GM18502 (cell line): ENCODE measurements around the gene SNTG2.
A peak's percentile ranks its signal among the peaks of the same experiment; 100 is the strongest.

Experiments
- ATAC-seq: cut with Tn5 transposase; IDR thresholded peaks from one replicate; pipeline ENCODE4 v1.9.1; 2021; ENCODE audit warnings: mild to moderate bottlenecking; ENCODE audit not compliant: unreplicated experiment, poor library complexity

The SNTG2 gene

GRCh38 chr2:1041012-1041805 is 90.6 kb downstream of the SNTG2 start:
- ATAC-seq, result no peak

GRCh38 chr2:1045109-1045508 is 94.5 kb downstream of the SNTG2 start:
- peak; percentile 87 for ATAC-seq

- ATAC-seq, result no peak
Observed at GRCh38 chr2:1046067-1046466, 95.4 kb downstream of the SNTG2 start.

- no peak for ATAC-seq
Observed at GRCh38 chr2:1047485-1047884, 96.8 kb downstream of the SNTG2 start.

GRCh38 chr2:1049691-1050090 is 99.0 kb downstream of the SNTG2 start:
- no peak for ATAC-seq

GRCh38 chr2:1051075-1051474 is 100.4 kb downstream of the SNTG2 start:
- no peak for ATAC-seq

GRCh38 chr2:1052771-1053191 is 102.1 kb downstream of the SNTG2 start:
- ATAC-seq, result no peak

- ATAC-seq, result no peak
Observed at GRCh38 chr2:1053786-1054185, 103.1 kb downstream of the SNTG2 start.

- ATAC-seq, result no peak
Observed at GRCh38 chr2:1054399-1054798, 103.8 kb downstream of the SNTG2 start.

- no peak for ATAC-seq
Observed at GRCh38 chr2:1055014-1055595, 104.5 kb downstream of the SNTG2 start.

GRCh38 chr2:1060372-1060771 is 109.7 kb downstream of the SNTG2 start:
- no peak for ATAC-seq

GRCh38 chr2:1060987-1061386 is 110.3 kb downstream of the SNTG2 start:
- no peak for ATAC-seq

- ATAC-seq, result no peak
Observed at GRCh38 chr2:1068241-1068640, 117.6 kb downstream of the SNTG2 start.

GRCh38 chr2:1068822-1069221 is 118.2 kb downstream of the SNTG2 start:
- no peak for ATAC-seq

- ATAC-seq, result no peak
Observed at GRCh38 chr2:1069847-1070246, 119.2 kb downstream of the SNTG2 start.

- ATAC-seq, result no peak
Observed at GRCh38 chr2:1070601-1071000, 120.0 kb downstream of the SNTG2 start.

GRCh38 chr2:1071650-1072049 is 121.0 kb downstream of the SNTG2 start:
- no peak for ATAC-seq

- ATAC-seq, result no peak
Observed at GRCh38 chr2:1072250-1072649, 121.6 kb downstream of the SNTG2 start.

GRCh38 chr2:1077911-1078310 is 127.3 kb downstream of the SNTG2 start:
- no peak for ATAC-seq

GRCh38 chr2:1078326-1078725 is 127.7 kb downstream of the SNTG2 start:
- no peak for ATAC-seq

- no peak for ATAC-seq
Observed at GRCh38 chr2:1079873-1080799, 129.5 kb downstream of the SNTG2 start.
